Mesenchymal stem cell (in vitro differentiated cells and primary cell): ENCODE data around the gene RAB6B.

Experiments
- DNase-seq: peaks from one replicate; pipeline ENCODE4 v3.0.0-alpha.2; 2013
- H2AFZ ChIP-seq: one replicate; pipeline ENCODE4 v1.6.1; 2013; ENCODE audit warnings: low read depth, mild to moderate bottlenecking, control low read depth, inconsistent platforms, low read length, moderate library complexity
- H2AK5ac ChIP-seq: 2 replicates; pipeline ENCODE4 v1.6.1; 2013; ENCODE audit warnings: low read length, moderate library complexity, mild to moderate bottlenecking, inconsistent platforms; ENCODE audit not compliant: severe bottlenecking
- H2BK120ac ChIP-seq: one replicate; pipeline ENCODE4 v1.6.1; 2013; ENCODE audit warnings: low read depth, mild to moderate bottlenecking, inconsistent platforms, low read length, moderate library complexity
- H2BK12ac ChIP-seq, 2 experiments: one replicate each; pipeline ENCODE4 v1.6.1; 2013; ENCODE audit warnings: inconsistent platforms in 2 of 2, low read length in 2 of 2, mild to moderate bottlenecking in 2 of 2, moderate library complexity in 2 of 2, control low read depth in 1 of 2
- H2BK15ac ChIP-seq: one replicate; pipeline ENCODE4 v1.6.1; 2013; ENCODE audit warnings: mild to moderate bottlenecking, low read depth, inconsistent platforms; ENCODE audit not compliant: poor library complexity, severe bottlenecking
- H2BK5ac ChIP-seq: 2 replicates; pipeline ENCODE4 v1.6.1; 2013; ENCODE audit warnings: low read depth, mild to moderate bottlenecking, low read length, control low read depth, inconsistent platforms; ENCODE audit not compliant: poor library complexity, severe bottlenecking
- H3K14ac ChIP-seq, 2 experiments: one replicate each; pipeline ENCODE4 v1.6.1; 2013; ENCODE audit warnings: inconsistent platforms in 2 of 2, low read length in 2 of 2, control low read depth in 1 of 2, mild to moderate bottlenecking in 1 of 2, moderate library complexity in 1 of 2
- H3K18ac ChIP-seq, 2 experiments: one replicate each; pipeline ENCODE4 v1.6.1; 2013; ENCODE audit warnings: inconsistent platforms in 2 of 2, low read length in 2 of 2, control low read depth in 1 of 2, low read depth in 1 of 2, mild to moderate bottlenecking in 1 of 2
- H3K23ac ChIP-seq, 2 experiments: one replicate each; pipeline ENCODE4 v1.6.1; 2013; ENCODE audit warnings: inconsistent platforms in 2 of 2, low read length in 2 of 2, mild to moderate bottlenecking in 2 of 2, moderate library complexity in 2 of 2, control low read depth in 1 of 2
- H3K27ac ChIP-seq: 2 replicates; pipeline ENCODE4 v1.5.1; 2013; ENCODE audit warnings: mild to moderate bottlenecking, moderate library complexity, low read length, control low read depth, inconsistent platforms; ENCODE audit not compliant: poor library complexity, severe bottlenecking
- H3K27me3 ChIP-seq, 2 experiments: 2 replicates each; pipeline versions ENCODE4 v1.6.1 to v1.7.0; 2013; ENCODE audit warnings: low read length in 2 of 2, mild to moderate bottlenecking in 2 of 2, moderate library complexity in 2 of 2, control low read depth in 1 of 2, inconsistent platforms in 1 of 2; ENCODE audit not compliant: control insufficient read depth in 1 of 2, insufficient read depth in 1 of 2
- H3K36me3 ChIP-seq, 2 experiments: 2 replicates each; pipeline versions ENCODE4 v1.6.1 to v1.7.0; 2013; ENCODE audit warnings: low read length in 2 of 2, control low read depth in 1 of 2, inconsistent platforms in 1 of 2, low read depth in 1 of 2, mild to moderate bottlenecking in 1 of 2; ENCODE audit not compliant: insufficient read depth in 2 of 2, control insufficient read depth in 1 of 2
- H3K4ac ChIP-seq, 2 experiments: one replicate each; pipeline ENCODE4 v1.6.1; 2013; ENCODE audit warnings: inconsistent platforms in 2 of 2, low read length in 2 of 2, mild to moderate bottlenecking in 2 of 2, moderate library complexity in 2 of 2, control low read depth in 1 of 2, low read depth in 1 of 2
- H3K4me1 ChIP-seq: 2 replicates; pipeline ENCODE4 v1.6.1; 2013; ENCODE audit warnings: low read depth, low read length, control low read depth; ENCODE audit not compliant: control insufficient read depth, insufficient read depth
- H3K4me2 ChIP-seq: 2 replicates; pipeline ENCODE4 v1.6.1; 2013; ENCODE audit warnings: low read length, mild to moderate bottlenecking, inconsistent platforms; ENCODE audit not compliant: poor library complexity, severe bottlenecking
- H3K4me3 ChIP-seq, 2 experiments: 2 replicates each; pipeline versions ENCODE4 v1.5.1 to v1.7.0; 2013; ENCODE audit warnings: low read length in 2 of 2, mild to moderate bottlenecking in 2 of 2, control low read depth in 1 of 2, low read depth in 1 of 2; ENCODE audit not compliant: insufficient read depth in 1 of 2
- H3K79me1 ChIP-seq: replicated peaks from 2 replicates; pipeline ENCODE4 v1.6.1; 2013; ENCODE audit warnings: mild to moderate bottlenecking, control low read depth, low read length, inconsistent platforms; ENCODE audit not compliant: poor library complexity, severe bottlenecking
- H3K9ac ChIP-seq: 2 replicates; pipeline ENCODE4 v1.7.0; 2013; ENCODE audit warnings: mild to moderate bottlenecking, low read length, moderate library complexity
- H3K9me3 ChIP-seq: 2 replicates; pipeline ENCODE4 v1.7.0; 2013; ENCODE audit warnings: mild to moderate bottlenecking, low read length; ENCODE audit not compliant: control insufficient read depth
- H4K8ac ChIP-seq: one replicate; pipeline ENCODE4 v1.6.1; 2013; ENCODE audit warnings: inconsistent platforms, mild to moderate bottlenecking, low read length, moderate library complexity
- H4K91ac ChIP-seq: one replicate; pipeline ENCODE4 v1.6.1; 2013; ENCODE audit warnings: mild to moderate bottlenecking, low read length, inconsistent platforms
- WGBS: methylation state at CpG from one replicate; pipeline ENCODE4 v1.1.7; 2013; ENCODE audit warnings: mixed read lengths; 5-methylcytosine and 5-hydroxymethylcytosine counted together

RAB6B gene

GRCh38 chr3:133939463-133939835 is 43.8 kb upstream of the RAB6B start:
- no peak overlapping the region for H3K4ac ChIP-seq
- peaks cover 8% of the 10 kb centered on the region for H3K4me1 ChIP-seq
- H3K9me3 ChIP-seq: peaks cover 7% of the 10 kb centered on the region
- H4K8ac ChIP-seq: no peak overlapping the region
- no peak overlapping the region for H2BK12ac ChIP-seq
- no peaks in the 10 kb centered on the region for H3K79me1 ChIP-seq
- no peak overlapping the region for H4K91ac ChIP-seq
- H3K9ac ChIP-seq: no peak overlapping the region
- no peak overlapping the region for H2AFZ ChIP-seq
- DNase-seq: no peak
- no peak overlapping the region for H3K18ac ChIP-seq
- H2BK15ac ChIP-seq: no peak overlapping the region
- peaks cover 15 to 62% of the 10 kb centered on the region in 2 experiments for H3K27me3 ChIP-seq
- no peak overlapping the region for H3K4me3 ChIP-seq
- H3K36me3 ChIP-seq: no peaks in the 10 kb centered on the region
- H3K23ac ChIP-seq: no peak overlapping the region
- WGBS: 82% methylated on average over 1 of the region's 1 CpG
- H3K4me2 ChIP-seq: no peak overlapping the region
- H3K27ac ChIP-seq: no peak overlapping the region
- no peak overlapping the region for H2BK5ac ChIP-seq
- no peak overlapping the region for H2AK5ac ChIP-seq
- H3K14ac ChIP-seq: no peak overlapping the region
- no peak overlapping the region for H2BK120ac ChIP-seq

GRCh38 chr3:133938770-133939462 is 43.2 kb upstream of the RAB6B start:
- Histone ChIP-seq H2BK120ac (no peak overlapping the region), H3K4me2 (no peak overlapping the region), H3K14ac (no peak overlapping the region), H3K4me3 (no peak overlapping the region), H3K4me1 (peaks cover 7% of the 10 kb centered on the region), H3K23ac (no peak overlapping the region), H3K27ac (no peak overlapping the region), H3K79me1 (no peaks in the 10 kb centered on the region), H4K8ac (no peak overlapping the region), H3K4ac (no peak overlapping the region), H2BK15ac (no peak overlapping the region), H3K18ac (no peak overlapping the region), H2AK5ac (no peak overlapping the region), H2BK12ac (no peak overlapping the region), H2BK5ac (no peak overlapping the region), H3K9ac (no peak overlapping the region), H3K36me3 (no peaks in the 10 kb centered on the region), H3K9me3 (peaks cover 7% of the 10 kb centered on the region), H4K91ac (no peak overlapping the region), H2AFZ (no peak overlapping the region), H3K27me3 (peaks cover 15 to 62% of the 10 kb centered on the region in 2 experiments)
- DNase-seq: no peak
- 66% methylated on average over 2 of the region's 2 CpGs for WGBS

- Histone ChIP-seq H2AK5ac (no peak overlapping the region), H3K4me2 (no peak overlapping the region), H4K8ac (no peak overlapping the region), H4K91ac (no peak overlapping the region), H3K4me1 (peaks cover 3% of the 10 kb centered on the region), H3K4ac (no peak overlapping the region), H3K27me3 (peaks cover 15 to 60% of the 10 kb centered on the region in 2 experiments), H3K23ac (no peak overlapping the region), H3K27ac (no peak overlapping the region), H2BK15ac (peak overlapping the region; percentile 56), H3K9ac (no peak overlapping the region), H3K9me3 (peaks cover 7% of the 10 kb centered on the region), H3K4me3 (peak overlapping the region in 1 of 2 experiments; percentile 14), H2BK12ac (no peak overlapping the region), H3K18ac (no peak overlapping the region), H3K79me1 (no peaks in the 10 kb centered on the region), H3K14ac (no peak overlapping the region), H2AFZ (no peak overlapping the region), H2BK120ac (no peak overlapping the region), H2BK5ac (no peak overlapping the region), H3K36me3 (no peaks in the 10 kb centered on the region)
- WGBS: 89% methylated on average over 9 of the region's 10 CpGs
- DNase-seq: no peak
These were observed 42.3 kb upstream of the RAB6B start for GRCh38 chr3:133937756-133938601.

- H3K4me3 ChIP-seq: no peak overlapping the region
- H3K4ac ChIP-seq: no peak overlapping the region
- H3K23ac ChIP-seq: no peak overlapping the region
- H3K79me1 ChIP-seq: no peaks in the 10 kb centered on the region
- DNase-seq: no peak
- H2BK120ac ChIP-seq: no peak overlapping the region
- no peak overlapping the region for H4K8ac ChIP-seq
- H2AFZ ChIP-seq: no peak overlapping the region
- H3K4me1 ChIP-seq: peaks cover 3% of the 10 kb centered on the region
- no peak overlapping the region for H2BK5ac ChIP-seq
- H4K91ac ChIP-seq: no peak overlapping the region
- no peak overlapping the region for H2BK12ac ChIP-seq
- no peak overlapping the region for H2BK15ac ChIP-seq
- H3K27me3 ChIP-seq: peaks cover 15 to 52% of the 10 kb centered on the region in 2 experiments
- no peak overlapping the region for H3K4me2 ChIP-seq
- H2AK5ac ChIP-seq: no peak overlapping the region
- H3K36me3 ChIP-seq: no peaks in the 10 kb centered on the region
- no peak overlapping the region for H3K18ac ChIP-seq
- H3K9ac ChIP-seq: no peak overlapping the region
- H3K27ac ChIP-seq: no peak overlapping the region
- no peak overlapping the region for H3K14ac ChIP-seq
- peaks cover 7% of the 10 kb centered on the region for H3K9me3 ChIP-seq
- 71% methylated on average over 8 of the region's 8 CpGs for WGBS
These were observed 41.5 kb upstream of the RAB6B start for GRCh38 chr3:133937061-133937686.
